ENCODE measurements around the gene FOXK1.

GRCh38 chr7:4727914-4728705 lies 46.0 kb downstream of the FOXK1 start:
- TF ChIP-seq POLR2A (IDR thresholded peaks at IDR 0.05) (no peak), CTCF (IDR thresholded peaks at IDR 0.05) (no peak)

Measured in upper lobe of left lung (tissue), 4 donors.